ENCODE measurements around the gene DUSP1. TPM values are rescaled to one million over a fixed set of nuclear protein-coding genes. Genes with fewer than 3 reads are reported as not detected.

DUSP1 gene
- total RNA-seq, 2 experiments from 2014 or later, result 5.3 to 7.0 TPM

DNA sequence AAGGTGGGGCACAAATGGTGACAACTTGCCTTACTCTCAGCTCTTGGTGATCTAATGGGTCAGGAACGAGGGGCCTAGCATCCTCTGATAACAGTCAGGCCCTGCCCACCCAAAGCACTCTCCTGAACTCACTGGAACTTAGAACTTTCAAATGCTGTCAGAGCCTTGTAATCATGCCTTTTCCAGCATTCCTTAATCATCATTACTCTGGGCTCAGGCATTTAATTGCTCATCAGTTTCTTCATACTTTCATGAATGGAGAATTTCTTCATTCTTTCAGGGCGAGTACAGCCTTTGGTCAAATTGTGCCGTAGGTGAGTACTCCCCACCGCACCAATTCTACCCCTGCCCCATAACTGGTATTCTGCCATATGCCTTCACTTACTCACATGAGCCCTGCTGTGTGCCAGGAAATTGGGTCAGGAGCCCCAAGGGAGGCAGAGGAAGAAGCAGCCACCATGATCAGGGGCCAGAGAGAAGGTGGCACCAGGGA, 30.2 kb upstream of the DUSP1 start:
- ChIA-PET POLR2A (no interaction called here), CTCF (ENCODE audit: unreplicated experiment) (no interaction called here)
- no peak for DNase-seq (ENCODE audit: low spot score)
- Histone ChIP-seq H3K79me2 (ENCODE audit: insufficient read depth, low read depth, low read length) (no peaks in the 10 kb centered on the region), H3K9me3 (ENCODE audit: low read length) (no peaks in the 10 kb centered on the region), H2AFZ (ENCODE audit: low read length) (no peak overlapping the region), H3K4me2 (ENCODE audit: low read length) (no peak overlapping the region), H3K4me1 (ENCODE audit: insufficient read depth, low read length, poor library complexity, severe bottlenecking) (no peaks in the 10 kb centered on the region), H3K36me3 (ENCODE audit: insufficient read depth, low read length) (no peaks in the 10 kb centered on the region), H4K20me1 (ENCODE audit: insufficient read depth, low read length) (no peaks in the 10 kb centered on the region), H3K4me3 (ENCODE audit: low read depth, low read length, poor library complexity, severe bottlenecking) (no peak overlapping the region), H3K9me2 (ENCODE audit: insufficient read depth, low read length) (no peaks in the 10 kb centered on the region), H3K27ac (ENCODE audit: low read depth, low read length, poor library complexity, severe bottlenecking) (no peak overlapping the region)
- BruUV-seq (replicated peaks), result no TSS peak
- intact Hi-C loops (cut with micrococcal nuclease; ENCODE audit: unreplicated experiment), result no loop called here
- TF ChIP-seq, protein P1, sequence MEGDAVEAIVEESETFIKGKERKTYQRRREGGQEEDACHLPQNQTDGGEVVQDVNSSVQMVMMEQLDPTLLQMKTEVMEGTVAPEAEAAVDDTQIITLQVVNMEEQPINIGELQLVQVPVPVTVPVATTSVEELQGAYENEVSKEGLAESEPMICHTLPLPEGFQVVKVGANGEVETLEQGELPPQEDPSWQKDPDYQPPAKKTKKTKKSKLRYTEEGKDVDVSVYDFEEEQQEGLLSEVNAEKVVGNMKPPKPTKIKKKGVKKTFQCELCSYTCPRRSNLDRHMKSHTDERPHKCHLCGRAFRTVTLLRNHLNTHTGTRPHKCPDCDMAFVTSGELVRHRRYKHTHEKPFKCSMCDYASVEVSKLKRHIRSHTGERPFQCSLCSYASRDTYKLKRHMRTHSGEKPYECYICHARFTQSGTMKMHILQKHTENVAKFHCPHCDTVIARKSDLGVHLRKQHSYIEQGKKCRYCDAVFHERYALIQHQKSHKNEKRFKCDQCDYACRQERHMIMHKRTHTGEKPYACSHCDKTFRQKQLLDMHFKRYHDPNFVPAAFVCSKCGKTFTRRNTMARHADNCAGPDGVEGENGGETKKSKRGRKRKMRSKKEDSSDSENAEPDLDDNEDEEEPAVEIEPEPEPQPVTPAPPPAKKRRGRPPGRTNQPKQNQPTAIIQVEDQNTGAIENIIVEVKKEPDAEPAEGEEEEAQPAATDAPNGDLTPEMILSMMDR (conservative IDR thresholded peaks at IDR 0.05; ENCODE audit: low read length), result no peak
- TF ChIP-seq EZH2phosphoT487 (IDR thresholded peaks at IDR 0.05; ENCODE audit: borderline replicate concordance, low read depth, low read length), result no peak

GRCh38 chr5:172800088-172800551, 29.1 kb upstream of the DUSP1 start:
- no peak for DNase-seq (ENCODE audit: low spot score)
- Histone ChIP-seq H3K4me3 (ENCODE audit: low read depth, low read length, poor library complexity, severe bottlenecking) (no peak overlapping the region), H3K27ac (ENCODE audit: low read depth, low read length, poor library complexity, severe bottlenecking) (no peak overlapping the region), H3K4me1 (ENCODE audit: insufficient read depth, low read length, poor library complexity, severe bottlenecking) (no peaks in the 10 kb centered on the region), H2AFZ (ENCODE audit: low read length) (no peak overlapping the region), H3K79me2 (ENCODE audit: insufficient read depth, low read depth, low read length) (no peaks in the 10 kb centered on the region), H3K4me2 (ENCODE audit: low read length) (no peak overlapping the region), H3K9me2 (ENCODE audit: insufficient read depth, low read length) (no peaks in the 10 kb centered on the region), H4K20me1 (ENCODE audit: insufficient read depth, low read length) (no peaks in the 10 kb centered on the region), H3K9me3 (ENCODE audit: low read length) (no peaks in the 10 kb centered on the region), H3K36me3 (ENCODE audit: insufficient read depth, low read length) (no peaks in the 10 kb centered on the region)
- ChIA-PET CTCF (ENCODE audit: unreplicated experiment) (no interaction called here), POLR2A (no interaction called here)
- intact Hi-C loops (cut with micrococcal nuclease; ENCODE audit: unreplicated experiment), result no loop called here
- BruUV-seq (replicated peaks), result no TSS peak
- TF ChIP-seq, protein P1 (conservative IDR thresholded peaks at IDR 0.05; ENCODE audit: low read length), result no peak
- no peak for TF ChIP-seq EZH2phosphoT487 (IDR thresholded peaks at IDR 0.05; ENCODE audit: borderline replicate concordance, low read depth, low read length)

GRCh38 chr5:172799416-172799815, 28.4 kb upstream of the DUSP1 start:
- no peaks in the 10 kb centered on the region for H3K9me2 ChIP-seq (ENCODE audit: insufficient read depth, low read length)
- intact Hi-C loops (cut with micrococcal nuclease; ENCODE audit: unreplicated experiment), result no loop called here
- H3K4me2 ChIP-seq (ENCODE audit: low read length), result no peak overlapping the region
- ChIA-PET CTCF (ENCODE audit: unreplicated experiment) (no interaction called here), POLR2A (no interaction called here)
- TF ChIP-seq, protein P1 (conservative IDR thresholded peaks at IDR 0.05; ENCODE audit: low read length), result no peak
- no peak for TF ChIP-seq EZH2phosphoT487 (IDR thresholded peaks at IDR 0.05; ENCODE audit: borderline replicate concordance, low read depth, low read length)
- no peaks in the 10 kb centered on the region for H3K36me3 ChIP-seq (ENCODE audit: insufficient read depth, low read length)
- no peak overlapping the region for H2AFZ ChIP-seq (ENCODE audit: low read length)
- no TSS peak for BruUV-seq (replicated peaks)
- no peaks in the 10 kb centered on the region for H3K79me2 ChIP-seq (ENCODE audit: insufficient read depth, low read depth, low read length)
- no peak overlapping the region for H3K4me3 ChIP-seq (ENCODE audit: low read depth, low read length, poor library complexity, severe bottlenecking)
- DNase-seq (ENCODE audit: low spot score), result no peak
- no peak overlapping the region for H3K27ac ChIP-seq (ENCODE audit: low read depth, low read length, poor library complexity, severe bottlenecking)
- no peaks in the 10 kb centered on the region for H4K20me1 ChIP-seq (ENCODE audit: insufficient read depth, low read length)
- H3K9me3 ChIP-seq (ENCODE audit: low read length), result no peaks in the 10 kb centered on the region
- no peaks in the 10 kb centered on the region for H3K4me1 ChIP-seq (ENCODE audit: insufficient read depth, low read length, poor library complexity, severe bottlenecking)
